HG02763 (cell line): ENCODE results near the gene CTRL.
A peak's percentile ranks its signal among the peaks of the same experiment; 100 is the strongest.

Experiments
- ATAC-seq: cut with Tn5 transposase; IDR thresholded peaks from one replicate; pipeline ENCODE4 v1.9.1; 2021; ENCODE audit warnings: mild to moderate bottlenecking, moderate library complexity; ENCODE audit not compliant: unreplicated experiment

The CTRL gene

GRCh38 chr16:67892899-67893742 is 38.5 kb downstream of the CTRL start, which contains the start of gene PSKH1:
PSKH1 (plus strand) TSS chr16:67893254; CDS start chr16:67908750, 15,496 bp downstream.
- ATAC-seq, result peak; percentile 83

GRCh38 chr16:67892375-67892774 is 39.3 kb downstream of the CTRL start:
- no peak for ATAC-seq

GRCh38 chr16:67888331-67888730 is 43.3 kb downstream of the CTRL start:
- ATAC-seq, result no peak

GRCh38 chr16:67886387-67886786 is 45.3 kb downstream of the CTRL start:
- ATAC-seq, result no peak

GRCh38 chr16:67885976-67886375 is 45.7 kb downstream of the CTRL start:
- no peak for ATAC-seq

GRCh38 chr16:67885545-67885944 is 46.1 kb downstream of the CTRL start:
- ATAC-seq, result no peak

GRCh38 chr16:67884684-67885083 is 47.0 kb downstream of the CTRL start, which contains the start of gene NRN1L:
NRN1L (plus strand) TSS chr16:67884885; CDS start chr16:67884904, 19 bp downstream.
- ATAC-seq, result no peak

- ATAC-seq, result no peak
These were observed 47.8 kb downstream of the CTRL start for GRCh38 chr16:67883872-67884261.

- ATAC-seq, result no peak
These were observed 48.4 kb downstream of the CTRL start for GRCh38 chr16:67883146-67883871.

GRCh38 chr16:67882374-67883145 is 49.1 kb downstream of the CTRL start:
- ATAC-seq, result no peak

- ATAC-seq, result no peak
These were observed 50.0 kb downstream of the CTRL start for GRCh38 chr16:67881621-67882161.

GRCh38 chr16:67880584-67880983 is 51.1 kb downstream of the CTRL start:
- no peak for ATAC-seq

- no peak for ATAC-seq
These were observed 51.7 kb downstream of the CTRL start for GRCh38 chr16:67879936-67880335.
